Thyroid gland (tissue), 4 donors: ENCODE results near the gene ZNF358. TPM values are rescaled to one million over a fixed set of nuclear protein-coding genes. Genes with fewer than 3 reads are reported as not detected.

Source experiments
- DNase-seq, 2 donors: peaks; one replicate each; pipeline ENCODE4 v3.0.0-alpha.2; 2019
- H3K27ac ChIP-seq, 3 donors: fragments of 200-600 bp; sonication (generic); 1 replicate in 2 of 3; 2 replicates in 1 of 3; pipeline ENCODE4 v1.5.1; 2016 to 2019; ENCODE audit warnings: mild to moderate bottlenecking in 1 of 3, moderate library complexity in 1 of 3
- H3K27me3 ChIP-seq: fragments of 200-600 bp; sonication (generic); one replicate; pipeline ENCODE4 v1.5.1; 2019
- H3K36me3 ChIP-seq, 2 donors: fragments of 200-600 bp; sonication (generic); one replicate each; pipeline ENCODE4 v1.5.1; 2016 to 2019
- H3K4me1 ChIP-seq, 2 donors: fragments of 200-600 bp; sonication (generic); one replicate each; pipeline ENCODE4 v1.5.1; 2017 to 2019
- H3K4me3 ChIP-seq, 3 donors: fragments of 200-600 bp; sonication (generic); replicated peaks in 1 of 3; 1 replicate in 2 of 3; 2 replicates in 1 of 3; pipeline ENCODE4 v1.5.1; 2016; ENCODE audit warnings: mild to moderate bottlenecking in 1 of 3
- H3K9me3 ChIP-seq: fragments of 200-600 bp; sonication (generic); one replicate; pipeline ENCODE4 v1.5.1; 2017
- CTCF ChIP-seq, 6 experiments: fragments of 200-600 bp in 3 of 6; fragments of 450-650 bp in 3 of 6; sonication (generic) in 3 of 6; IDR thresholded peaks; one replicate each; pipeline ENCODE4 v1.5.1; 2016 to 2019; ENCODE audit warnings: antibody characterized with exemption in 6 of 6, mild to moderate bottlenecking in 2 of 6, inconsistent platforms in 1 of 6, moderate library complexity in 1 of 6
- POLR2A ChIP-seq, 2 donors: fragments of 450-650 bp; IDR thresholded peaks; one replicate each; pipeline ENCODE4 v1.6.1; 2017; ENCODE audit warnings: antibody characterized with exemption in 2 of 2, mild to moderate bottlenecking in 2 of 2, moderate library complexity in 1 of 2
- WGBS, 2 donors: methylation state at CpG; one replicate each; pipeline ENCODE4 v1.1.5; 2017; 5-methylcytosine and 5-hydroxymethylcytosine counted together
- intact Hi-C: fragments of 100-400 bp; cut with DNase I; formaldehyde crosslinking; loops from one replicate; pipeline ENCODE4 v1.15.1; 2023
- total RNA-seq, 4 donors: library from RNA; depleted of rRNA; stranded (reverse); fragments of >200 nt; gene quantifications; one replicate each; pipeline ENCODE4 v1.2.3, GENCODE V29; 2016

ZNF358 gene
- total RNA-seq, 4 donors from 2014 or later: 57.6 to 102 (median 69.5) TPM

- H3K27me3 ChIP-seq: no peaks in the 10 kb centered on the region
- no peak overlapping the region for H3K4me3 ChIP-seq
- H3K27ac ChIP-seq: no peak overlapping the region
- H3K4me1 ChIP-seq: peaks cover 6% of the 10 kb centered on the region in 2 donors
- no peak for TF ChIP-seq CTCF (IDR thresholded peaks at IDR 0.05)
- no peak for TF ChIP-seq POLR2A (IDR thresholded peaks at IDR 0.05)
- H3K36me3 ChIP-seq: peaks cover 48 to 49% of the 10 kb centered on the region in 2 donors
- H3K9me3 ChIP-seq: no peaks in the 10 kb centered on the region
- 89 to 94% methylated on average over 12 to 25 of the region's 39 CpGs for WGBS, 2 donors
- no peak for DNase-seq
- intact Hi-C loops: no loop called here
Observed at GRCh38 chr19:7540761-7541474, 25.0 kb downstream of the ZNF358 start.

- no peaks in the 10 kb centered on the region for H3K27me3 ChIP-seq
- H3K27ac ChIP-seq: no peak overlapping the region
- no peak overlapping the region for H3K4me3 ChIP-seq
- DNase-seq: no peak
- H3K4me1 ChIP-seq: peaks cover under 1 to 1% of the 10 kb centered on the region in 2 donors
- intact Hi-C loops: no loop called here
- TF ChIP-seq POLR2A (IDR thresholded peaks at IDR 0.05) (no peak), CTCF (IDR thresholded peaks at IDR 0.05) (no peak)
- peaks cover 48 to 49% of the 10 kb centered on the region in 2 donors for H3K36me3 ChIP-seq
- H3K9me3 ChIP-seq: no peaks in the 10 kb centered on the region
- WGBS, 2 donors: 100% methylated on average over 4 of the region's 15 CpGs
Observed at GRCh38 chr19:7541475-7541824, 25.5 kb downstream of the ZNF358 start.

GRCh38 chr19:7541828-7542443 lies 26.0 kb downstream of the ZNF358 start:
- Histone ChIP-seq H3K36me3 (peaks cover 48 to 49% of the 10 kb centered on the region in 2 donors), H3K27me3 (no peaks in the 10 kb centered on the region), H3K9me3 (no peaks in the 10 kb centered on the region), H3K4me3 (no peak overlapping the region), H3K27ac (no peak overlapping the region), H3K4me1 (no peaks in the 10 kb centered on the region)
- TF ChIP-seq POLR2A (IDR thresholded peaks at IDR 0.05): no peak
- TF ChIP-seq CTCF (IDR thresholded peaks at IDR 0.05): no peak
- DNase-seq: no peak
- intact Hi-C loops: no loop called here
- WGBS, 2 donors: 92 to 97% methylated on average over 5 to 8 of the region's 11 CpGs

GRCh38 chr19:7542556-7543348 lies 26.8 kb downstream of the ZNF358 start:
- intact Hi-C loops: no loop called here
- Histone ChIP-seq H3K4me3 (no peak overlapping the region), H3K36me3 (peaks cover 48 to 49% of the 10 kb centered on the region in 2 donors), H3K27me3 (no peaks in the 10 kb centered on the region), H3K27ac (no peak overlapping the region), H3K4me1 (no peaks in the 10 kb centered on the region), H3K9me3 (no peaks in the 10 kb centered on the region)
- DNase-seq: no peak
- TF ChIP-seq POLR2A (IDR thresholded peaks at IDR 0.05) (no peak), CTCF (IDR thresholded peaks at IDR 0.05) (no peak)
- 98% methylated on average over 14 to 24 of the region's 24 CpGs for WGBS, 2 donors
